Kidney (tissue), 14 donors: ENCODE measurements around the gene TRIO. TPM values are rescaled to one million over a fixed set of nuclear protein-coding genes. Genes with fewer than 3 reads are reported as not detected.

Experiments
- DNase-seq, 5 donors: peaks; one replicate each; pipeline ENCODE4 v3.0.0-alpha.2; 2013 to 2020
- FAIRE-seq: peaks from 2 replicates; lab custom pipeline; 2012; peaks lifted over from hg19 to GRCh38; lab: Jason Lieb, UNC
- H3K27ac ChIP-seq, 2 donors: one replicate each; pipeline ENCODE4 v1.7.0; 2013; ENCODE audit warnings: low read depth in 2 of 2, low read length in 2 of 2, inconsistent platforms in 1 of 2
- H3K27me3 ChIP-seq: one replicate; pipeline ENCODE4 v1.7.1; 2013; ENCODE audit warnings: low read length, inconsistent platforms; ENCODE audit not compliant: control insufficient read depth, insufficient read depth
- H3K36me3 ChIP-seq, 3 donors: one replicate each; pipeline versions ENCODE4 v1.7.0 to v1.7.1; 2013; ENCODE audit warnings: low read length in 3 of 3, control low read depth in 1 of 3, inconsistent platforms in 1 of 3; ENCODE audit not compliant: insufficient read depth in 3 of 3, control insufficient read depth in 2 of 3
- H3K4me1 ChIP-seq, 3 donors: one replicate each; pipeline versions ENCODE4 v1.7.0 to v1.7.1; 2013; ENCODE audit warnings: low read length in 3 of 3, inconsistent platforms in 1 of 3, low read depth in 1 of 3; ENCODE audit not compliant: control insufficient read depth in 2 of 3, insufficient read depth in 2 of 3
- H3K4me3 ChIP-seq, 3 donors: one replicate each; pipeline versions ENCODE4 v1.7.0 to v1.8.1; 2013; ENCODE audit warnings: low read length in 3 of 3, control low read depth in 1 of 3, inconsistent platforms in 1 of 3
- H3K9ac ChIP-seq, 3 donors: one replicate each; pipeline versions ENCODE4 v1.7.0 to v1.7.1; 2013; ENCODE audit warnings: low read length in 3 of 3, control low read depth in 1 of 3, inconsistent platforms in 1 of 3
- H3K9me3 ChIP-seq, 3 donors: one replicate each; pipeline versions ENCODE4 v1.7.0 to v1.7.1; 2013; ENCODE audit warnings: low read length in 3 of 3, control low read depth in 1 of 3, inconsistent platforms in 1 of 3; ENCODE audit not compliant: control insufficient read depth in 2 of 3, insufficient read depth in 1 of 3
- intact Hi-C: fragments of 100-400 bp; cut with DNase I; formaldehyde crosslinking; loops from one replicate; pipeline ENCODE4 v1.11.1; 2022
- polyA plus RNA-seq: library from polyadenylated mRNA; stranded (reverse); fragments of 350-450 nt; fragmentation: Illumina TruSeq; extraction: RNeasy Lipid Tissue Mini Kit (QIAGEN cat#74804); gene quantifications from one replicate; pipeline ENCODE4 v1.2.3, GENCODE V29; 2014; ENCODE audit warnings: low read depth, low replicate concordance; ENCODE audit not compliant: insufficient read depth
- total RNA-seq: library from RNA; stranded (reverse); fragmentation: NEBNext Ultra II Directional; extraction: Animal tissue kit (Norgen Biotek cat#: 25700); gene quantifications from one replicate; pipeline ENCODE4 v1.2.1, GENCODE V29; 2021
- TF ChIP-seq, protein P1 (sequence below): IDR thresholded peaks from 3 replicates; pipeline ENCODE4 v1.5.1; 2012; ENCODE audit warnings: mild to moderate bottlenecking, moderate library complexity, borderline replicate concordance; ENCODE audit not compliant: insufficient read depth; ENCODE audit errors: extremely low read depth
- donor health status: control.
- donor health status: control.
- donor health status: control.
- donor health status: control.
- donor health status: control.
- donor health status: DM: yes; HTN: yes; CAD: no.
- donor health status: Normal renal cell carcinoma (clear cell type).

Gene TRIO
- total and polyA plus RNA-seq, 2 donors from 2014 or later: 9.5 to 149 TPM

- Histone ChIP-seq H3K27ac (no peak overlapping the region), H3K9me3 (no peaks in the 10 kb centered on the region), H3K9ac (no peak overlapping the region), H3K27me3 (no peaks in the 10 kb centered on the region), H3K4me3 (no peak overlapping the region), H3K36me3 (peaks cover 4 to 36% (median 27%) of the 10 kb centered on the region in 3 donors), H3K4me1 (no peaks in the 10 kb centered on the region)
- TF ChIP-seq, protein P1, sequence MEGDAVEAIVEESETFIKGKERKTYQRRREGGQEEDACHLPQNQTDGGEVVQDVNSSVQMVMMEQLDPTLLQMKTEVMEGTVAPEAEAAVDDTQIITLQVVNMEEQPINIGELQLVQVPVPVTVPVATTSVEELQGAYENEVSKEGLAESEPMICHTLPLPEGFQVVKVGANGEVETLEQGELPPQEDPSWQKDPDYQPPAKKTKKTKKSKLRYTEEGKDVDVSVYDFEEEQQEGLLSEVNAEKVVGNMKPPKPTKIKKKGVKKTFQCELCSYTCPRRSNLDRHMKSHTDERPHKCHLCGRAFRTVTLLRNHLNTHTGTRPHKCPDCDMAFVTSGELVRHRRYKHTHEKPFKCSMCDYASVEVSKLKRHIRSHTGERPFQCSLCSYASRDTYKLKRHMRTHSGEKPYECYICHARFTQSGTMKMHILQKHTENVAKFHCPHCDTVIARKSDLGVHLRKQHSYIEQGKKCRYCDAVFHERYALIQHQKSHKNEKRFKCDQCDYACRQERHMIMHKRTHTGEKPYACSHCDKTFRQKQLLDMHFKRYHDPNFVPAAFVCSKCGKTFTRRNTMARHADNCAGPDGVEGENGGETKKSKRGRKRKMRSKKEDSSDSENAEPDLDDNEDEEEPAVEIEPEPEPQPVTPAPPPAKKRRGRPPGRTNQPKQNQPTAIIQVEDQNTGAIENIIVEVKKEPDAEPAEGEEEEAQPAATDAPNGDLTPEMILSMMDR: no peak
- FAIRE-seq: no peak
- no peak for DNase-seq
- intact Hi-C loops: no loop called here
These were observed 343.3 kb downstream of the TRIO start for GRCh38 chr5:14486486-14486885.

DNA sequence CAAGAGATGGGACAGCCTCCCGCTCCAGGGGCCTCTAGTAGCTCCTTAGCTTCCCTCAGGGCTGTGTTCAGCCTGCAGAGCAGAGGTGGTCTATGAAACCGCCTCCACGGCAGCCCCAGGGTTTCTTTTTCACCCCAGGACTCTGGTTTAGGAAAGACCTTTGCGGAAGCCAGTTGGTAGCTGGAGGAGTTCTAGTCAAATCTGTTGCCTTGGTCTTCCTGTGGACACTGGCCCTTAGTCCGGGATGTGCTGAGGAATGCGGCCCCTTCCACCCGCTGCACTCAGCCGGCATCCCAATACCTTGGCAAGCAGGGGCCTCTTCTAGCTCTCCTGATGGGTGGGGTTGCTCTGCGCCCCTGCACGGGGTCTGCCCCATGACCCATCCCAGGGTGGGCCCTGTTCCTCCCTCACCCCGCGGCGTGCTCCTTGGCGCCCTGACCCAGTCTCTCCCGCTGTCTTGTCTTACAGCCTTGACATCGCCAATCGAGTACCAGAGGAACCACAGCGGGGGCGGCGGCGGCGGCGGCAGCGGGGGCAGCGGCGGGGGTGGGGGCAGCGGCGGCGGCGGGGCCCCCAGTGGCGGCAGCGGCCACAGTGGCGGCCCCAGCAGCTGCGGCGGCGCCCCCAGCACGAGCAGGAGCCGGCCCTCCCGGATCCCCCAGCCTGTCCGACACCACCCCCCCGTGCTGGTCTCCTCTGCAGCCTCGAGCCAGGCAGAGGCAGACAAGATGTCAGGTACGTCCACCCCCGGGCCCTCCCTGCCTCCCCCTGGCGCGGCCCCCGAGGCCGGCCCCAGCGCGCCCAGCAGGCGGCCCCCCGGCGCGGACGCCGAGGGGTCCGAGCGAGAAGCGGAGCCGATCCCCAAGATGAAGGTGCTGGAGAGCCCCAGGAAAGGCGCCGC, 344.1 kb downstream of the TRIO start:
- intact Hi-C loops: no loop called here
- Histone ChIP-seq H3K27me3 (no peaks in the 10 kb centered on the region), H3K4me1 (no peaks in the 10 kb centered on the region), H3K9me3 (no peaks in the 10 kb centered on the region), H3K9ac (no peak overlapping the region), H3K36me3 (peaks cover 4 to 40% (median 31%) of the 10 kb centered on the region in 3 donors), H3K27ac (no peak overlapping the region), H3K4me3 (no peak overlapping the region)
- TF ChIP-seq, protein P1: no peak
- DNase-seq (peak in 1 of 5 donors; percentile 24), FAIRE-seq (no peak)

GRCh38 chr5:14487897-14488570, 344.9 kb downstream of the TRIO start:
- TF ChIP-seq, protein P1: no peak
- no peak overlapping the region for H3K4me3 ChIP-seq
- FAIRE-seq (no peak), DNase-seq (peak in 3 of 5 donors; percentile 17 to 68 (median 31))
- H3K9ac ChIP-seq: no peak overlapping the region
- no peaks in the 10 kb centered on the region for H3K9me3 ChIP-seq
- H3K36me3 ChIP-seq: peaks cover 3 to 41% (median 34%) of the 10 kb centered on the region in 3 donors
- H3K27me3 ChIP-seq: no peaks in the 10 kb centered on the region
- H3K27ac ChIP-seq: no peak overlapping the region
- no peaks in the 10 kb centered on the region for H3K4me1 ChIP-seq
- intact Hi-C loops: no loop called here
